Measurements from ENCODE around the gene UBASH3B.

UBASH3B gene

GRCh38 chr11:122741613-122742300 is 86.2 kb downstream of the UBASH3B start:
- TF ChIP-seq CTCF (IDR thresholded peaks at IDR 0.05; ENCODE audit: low read depth, low read length, missing control alignments), result no peak
- DNase-seq (ENCODE audit: low read depth), result no peak
- no peak overlapping the region for H3K4me3 ChIP-seq (ENCODE audit: low read depth, low read length)
- in situ Hi-C loops (cut with HindIII; ENCODE audit: low sequenced_read_pairs), result no loop called here

GRCh38 chr11:122742301-122743018 is 86.9 kb downstream of the UBASH3B start:
- in situ Hi-C loops (cut with HindIII; ENCODE audit: low sequenced_read_pairs), result no loop called here
- no peak for TF ChIP-seq CTCF (IDR thresholded peaks at IDR 0.05; ENCODE audit: low read depth, low read length, missing control alignments)
- no peak for DNase-seq (ENCODE audit: low read depth)
- no peak overlapping the region for H3K4me3 ChIP-seq (ENCODE audit: low read depth, low read length)

GRCh38 chr11:122743097-122743741 is 87.7 kb downstream of the UBASH3B start:
- in situ Hi-C loops (cut with HindIII; ENCODE audit: low sequenced_read_pairs), result no loop called here

GRCh38 chr11:122743949-122744348 is 88.4 kb downstream of the UBASH3B start:
- no peak overlapping the region for H3K4me3 ChIP-seq (ENCODE audit: low read depth, low read length)
- TF ChIP-seq CTCF (IDR thresholded peaks at IDR 0.05; ENCODE audit: low read depth, low read length, missing control alignments), result no peak
- no peak for DNase-seq (ENCODE audit: low read depth)
- in situ Hi-C loops (cut with HindIII; ENCODE audit: low sequenced_read_pairs), result no loop called here

More at GRCh38 chr11:122743097-122743741, 87.7 kb downstream of the UBASH3B start:
- no peak overlapping the region for H3K4me3 ChIP-seq (ENCODE audit: low read depth, low read length)
- TF ChIP-seq CTCF (IDR thresholded peaks at IDR 0.05; ENCODE audit: low read depth, low read length, missing control alignments), result no peak
- DNase-seq (ENCODE audit: low read depth), result no peak

- no peak overlapping the region for H3K4me3 ChIP-seq (ENCODE audit: low read depth, low read length)
- no peak for DNase-seq (ENCODE audit: low read depth)
- no peak for TF ChIP-seq CTCF (IDR thresholded peaks at IDR 0.05; ENCODE audit: low read depth, low read length, missing control alignments)
- in situ Hi-C loops (cut with HindIII; ENCODE audit: low sequenced_read_pairs), result no loop called here
These were observed 88.8 kb downstream of the UBASH3B start for GRCh38 chr11:122744357-122744756.

GRCh38 chr11:122745111-122745510 is 89.6 kb downstream of the UBASH3B start:
- in situ Hi-C loops (cut with HindIII; ENCODE audit: low sequenced_read_pairs), result loop anchor here (5.0 kb wide), 1 partner anchor 43 kb away; no protein-coding TSS in a partner anchor
- no peak for DNase-seq (ENCODE audit: low read depth)
- no peak overlapping the region for H3K4me3 ChIP-seq (ENCODE audit: low read depth, low read length)
- TF ChIP-seq CTCF (IDR thresholded peaks at IDR 0.05; ENCODE audit: low read depth, low read length, missing control alignments), result no peak
